ENCODE results near the gene TENT4A.

TENT4A gene

DNA sequence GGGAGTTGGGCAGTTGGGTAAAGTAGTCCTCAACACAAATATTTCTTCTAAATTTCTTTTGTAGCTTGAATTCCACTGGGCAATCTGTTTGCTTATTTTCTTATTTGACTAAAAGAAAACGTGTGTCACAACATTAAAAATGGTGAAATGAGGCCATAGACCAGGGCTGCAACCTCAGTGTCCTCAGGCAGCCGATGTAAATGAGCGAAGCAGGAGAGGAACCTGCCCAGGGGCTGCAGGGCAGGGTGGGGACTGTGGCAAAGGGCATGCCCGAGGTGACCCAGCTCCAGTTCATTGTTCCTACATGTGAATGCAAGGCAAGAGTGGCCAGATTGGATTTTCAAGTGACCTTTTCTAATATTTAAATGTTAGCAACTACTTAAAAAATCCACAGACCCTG is 74.7 kb downstream of the TENT4A start:
- DNase-seq (ENCODE audit: low read depth), result no peak
- no peak overlapping the region for H3K4me3 ChIP-seq (ENCODE audit: low read depth, low read length)
- no peak for TF ChIP-seq CTCF (IDR thresholded peaks at IDR 0.05; ENCODE audit: insufficient read depth, low read depth, low read length, missing control alignments)

GRCh38 chr5:6788439-6788838 is 75.2 kb downstream of the TENT4A start:
- TF ChIP-seq CTCF (IDR thresholded peaks at IDR 0.05; ENCODE audit: insufficient read depth, low read depth, low read length, missing control alignments), result no peak
- no peak overlapping the region for H3K4me3 ChIP-seq (ENCODE audit: low read depth, low read length)
- DNase-seq (ENCODE audit: low read depth), result no peak

- H3K4me3 ChIP-seq (ENCODE audit: low read depth, low read length), result no peak overlapping the region
- DNase-seq (ENCODE audit: low read depth), result no peak
- no peak for TF ChIP-seq CTCF (IDR thresholded peaks at IDR 0.05; ENCODE audit: insufficient read depth, low read depth, low read length, missing control alignments)
Measured at GRCh38 chr5:6788956-6789649, 75.9 kb downstream of the TENT4A start.

DNA sequence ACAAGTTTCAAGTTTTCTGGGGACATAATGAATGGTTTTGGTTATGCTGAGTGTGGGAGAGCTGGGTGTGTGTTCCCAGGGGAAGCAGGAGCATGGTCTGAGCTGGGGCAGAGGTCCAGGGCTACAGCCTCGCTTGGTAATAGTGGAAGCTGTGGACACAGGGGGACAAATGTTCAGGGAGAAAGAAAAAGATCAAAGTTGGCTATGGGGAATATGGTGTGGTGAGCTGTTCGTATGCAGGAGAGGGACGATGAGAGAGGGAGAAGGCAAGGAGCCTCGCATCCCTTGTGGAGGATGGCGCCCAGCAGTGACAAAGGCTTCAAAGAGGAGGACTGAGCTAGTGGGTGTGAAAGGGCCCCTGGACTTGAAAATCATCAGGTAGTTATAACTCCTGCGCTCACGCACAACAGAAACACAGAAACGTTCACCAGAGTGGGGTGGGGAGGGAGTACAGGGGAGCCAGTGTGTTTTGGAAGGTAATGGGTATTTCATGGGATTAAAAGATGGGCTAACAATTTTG is 77.2 kb downstream of the TENT4A start:
- H3K4me3 ChIP-seq (ENCODE audit: low read depth, low read length), result no peak overlapping the region
- TF ChIP-seq CTCF (IDR thresholded peaks at IDR 0.05; ENCODE audit: insufficient read depth, low read depth, low read length, missing control alignments), result no peak
- no peak for DNase-seq (ENCODE audit: low read depth)

DNA sequence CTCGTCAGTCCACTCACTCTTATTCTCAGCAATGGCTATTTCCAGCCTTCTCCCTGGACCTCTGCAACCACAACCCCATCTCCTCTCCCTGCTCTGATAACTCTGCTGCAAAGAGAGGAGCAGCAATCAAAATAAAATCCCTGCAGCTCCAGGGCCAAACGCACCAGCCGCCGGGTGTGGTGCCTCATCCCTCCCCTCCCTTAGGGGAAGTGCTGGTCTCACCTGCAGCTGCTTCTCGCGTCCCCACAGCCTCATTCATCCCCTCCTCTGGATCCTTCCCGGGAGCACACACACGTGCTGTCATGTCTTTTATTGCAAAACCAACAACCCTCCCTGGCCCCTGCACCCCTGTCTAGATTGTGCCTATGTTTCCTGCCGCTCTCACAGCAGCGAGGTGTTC is 77.8 kb downstream of the TENT4A start:
- no peak overlapping the region for H3K4me3 ChIP-seq (ENCODE audit: low read depth, low read length)
- TF ChIP-seq CTCF (IDR thresholded peaks at IDR 0.05; ENCODE audit: insufficient read depth, low read depth, low read length, missing control alignments), result no peak
- DNase-seq (ENCODE audit: low read depth), result no peak

GRCh38 chr5:6792376-6792775 is 79.1 kb downstream of the TENT4A start:
- no peak overlapping the region for H3K4me3 ChIP-seq (ENCODE audit: low read depth, low read length)
- no peak for TF ChIP-seq CTCF (IDR thresholded peaks at IDR 0.05; ENCODE audit: insufficient read depth, low read depth, low read length, missing control alignments)
- no peak for DNase-seq (ENCODE audit: low read depth)

All from GM12865 (cell line).